HG02610 (cell line): Measurements from ENCODE around the gene PCDHA8.
"Not testable (repeated sequence)": the region's sequence is repeated elsewhere in the genome, so short reads cannot be mapped to it uniquely, and the experiment has no call there.

Experiments
- ATAC-seq: cut with Tn5 transposase; IDR thresholded peaks from one replicate; pipeline ENCODE4 v1.9.1; 2021; ENCODE audit warnings: mild to moderate bottlenecking, moderate library complexity; ENCODE audit not compliant: unreplicated experiment

Gene PCDHA8

GRCh38 chr5:140870221-140871201 is 29.5 kb downstream of the PCDHA8 start:
- ATAC-seq = no peak

GRCh38 chr5:140875085-140876065 is 34.4 kb downstream of the PCDHA8 start, which contains the start of gene PCDHA12:
PCDHA12 (plus strand) TSS chr5:140875308; CDS start chr5:140875473, 165 bp downstream.
- no peak for ATAC-seq

- ATAC-seq = not testable (repeated sequence)
These were observed 35.7 kb downstream of the PCDHA8 start for GRCh38 chr5:140876541-140877261.

GRCh38 chr5:140877262-140877581 is 36.2 kb downstream of the PCDHA8 start:
- ATAC-seq = no peak

GRCh38 chr5:140881889-140882590 is 41.1 kb downstream of the PCDHA8 start, which contains the start of gene PCDHA13:
PCDHA13 (plus strand) TSS chr5:140882124; CDS start chr5:140882269, 145 bp downstream.
- ATAC-seq = no peak

- ATAC-seq = no peak
These were observed 41.6 kb downstream of the PCDHA8 start for GRCh38 chr5:140882591-140882899.

- no peak for ATAC-seq
These were observed 42.4 kb downstream of the PCDHA8 start for GRCh38 chr5:140883373-140883772.

GRCh38 chr5:140883927-140884697 is 43.1 kb downstream of the PCDHA8 start:
- ATAC-seq = no peak
